SK-N-DZ (cell line): ENCODE measurements around the gene TMEM255B.
"Not testable (repeated sequence)": the region's sequence is repeated elsewhere in the genome, so short reads cannot be mapped to it uniquely, and the experiment has no call there.

Experiments
- DNase-seq: peaks from one replicate; pipeline ENCODE4 v3.0.0-alpha.2; 2015; ENCODE audit warnings: low spot score

TMEM255B gene

GRCh38 chr13:113748862-113749451 lies 10.1 kb upstream of the TMEM255B start:
- DNase-seq, result no peak

- DNase-seq, result no peak
Observed at GRCh38 chr13:113749507-113749906, 9.5 kb upstream of the TMEM255B start.

GRCh38 chr13:113749967-113750366 lies 9.1 kb upstream of the TMEM255B start:
- no peak for DNase-seq

GRCh38 chr13:113750554-113751399 lies 8.2 kb upstream of the TMEM255B start:
- DNase-seq, result no peak

GRCh38 chr13:113751491-113751890 lies 7.5 kb upstream of the TMEM255B start:
- DNase-seq, result no peak

- DNase-seq, result not testable (repeated sequence)
Observed at GRCh38 chr13:113752211-113752986, 6.6 kb upstream of the TMEM255B start.

- no peak for DNase-seq
Observed at GRCh38 chr13:113753171-113753570, 5.9 kb upstream of the TMEM255B start.

- DNase-seq, result no peak
Observed at GRCh38 chr13:113754242-113754641, 4.8 kb upstream of the TMEM255B start.

GRCh38 chr13:113754691-113755090 lies 4.3 kb upstream of the TMEM255B start:
- DNase-seq, result no peak

GRCh38 chr13:113756441-113757097 lies 2.5 kb upstream of the TMEM255B start:
- no peak for DNase-seq

- no peak for DNase-seq
Observed at GRCh38 chr13:113759525-113760137, 605 bp downstream of the TMEM255B start.

- DNase-seq, result no peak
Observed at GRCh38 chr13:113761136-113761535, 2.1 kb downstream of the TMEM255B start.

GRCh38 chr13:113762075-113762474 lies 3.0 kb downstream of the TMEM255B start:
- no peak for DNase-seq

GRCh38 chr13:113762538-113762937 lies 3.5 kb downstream of the TMEM255B start:
- DNase-seq, result no peak

GRCh38 chr13:113763254-113763653 lies 4.2 kb downstream of the TMEM255B start:
- no peak for DNase-seq

GRCh38 chr13:113763961-113764792 lies 5.2 kb downstream of the TMEM255B start:
- DNase-seq, result no peak

GRCh38 chr13:113764793-113765563 lies 6.0 kb downstream of the TMEM255B start:
- DNase-seq, result no peak

GRCh38 chr13:113765564-113765910 lies 6.5 kb downstream of the TMEM255B start:
- DNase-seq, result no peak

GRCh38 chr13:113766035-113766800 lies 7.2 kb downstream of the TMEM255B start:
- no peak for DNase-seq
